ENCODE results near the gene SYNGR3.
"Not testable (repeated sequence)": the region's sequence is repeated elsewhere in the genome, so short reads cannot be mapped to it uniquely, and the experiment has no call there.

SYNGR3 gene

DNA sequence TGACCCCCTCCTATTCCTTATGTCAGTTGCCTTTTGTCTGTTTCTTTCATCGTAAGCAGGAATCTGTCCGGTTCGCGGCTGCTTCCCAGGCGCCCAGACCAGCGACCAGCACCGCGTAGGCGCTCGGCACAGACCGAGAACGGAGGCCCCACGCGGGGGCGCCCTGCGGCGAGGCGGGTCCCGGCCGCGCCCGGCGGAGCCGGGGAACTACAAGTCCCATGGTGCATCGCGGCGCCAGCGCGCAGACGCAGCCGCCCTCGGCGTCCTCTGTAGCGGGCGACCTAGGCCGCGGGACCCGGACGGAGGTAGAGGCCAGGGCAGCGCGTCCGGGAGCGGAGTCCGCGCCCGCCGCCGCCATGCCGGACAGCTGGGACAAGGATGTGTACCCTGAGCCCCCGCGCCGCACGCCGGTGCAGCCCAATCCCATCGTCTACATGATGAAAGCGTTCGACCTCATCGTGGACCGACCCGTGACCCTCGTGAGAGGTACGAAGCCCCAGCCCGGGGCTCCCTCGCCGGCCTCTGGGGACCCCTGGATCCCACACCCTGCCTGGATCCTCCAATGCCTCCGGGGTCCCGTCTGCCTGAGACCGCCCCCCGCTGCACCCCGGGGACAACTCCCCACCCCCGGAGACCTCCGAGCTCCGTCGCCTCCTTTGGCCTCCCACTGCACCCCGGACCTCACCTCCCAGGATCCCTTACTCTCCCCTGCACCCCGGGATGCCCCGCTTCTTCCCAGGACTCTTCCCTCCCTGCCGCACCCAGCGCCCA lies 30.3 kb upstream of the SYNGR3 start, which contains the start of gene NDUFB10:
NDUFB10 (plus strand) TSS at position 270 of the 771 bp plus-strand sequence; CDS start at position 357, 87 bp downstream.
- DNase-seq, result peak; percentile 92

DNA sequence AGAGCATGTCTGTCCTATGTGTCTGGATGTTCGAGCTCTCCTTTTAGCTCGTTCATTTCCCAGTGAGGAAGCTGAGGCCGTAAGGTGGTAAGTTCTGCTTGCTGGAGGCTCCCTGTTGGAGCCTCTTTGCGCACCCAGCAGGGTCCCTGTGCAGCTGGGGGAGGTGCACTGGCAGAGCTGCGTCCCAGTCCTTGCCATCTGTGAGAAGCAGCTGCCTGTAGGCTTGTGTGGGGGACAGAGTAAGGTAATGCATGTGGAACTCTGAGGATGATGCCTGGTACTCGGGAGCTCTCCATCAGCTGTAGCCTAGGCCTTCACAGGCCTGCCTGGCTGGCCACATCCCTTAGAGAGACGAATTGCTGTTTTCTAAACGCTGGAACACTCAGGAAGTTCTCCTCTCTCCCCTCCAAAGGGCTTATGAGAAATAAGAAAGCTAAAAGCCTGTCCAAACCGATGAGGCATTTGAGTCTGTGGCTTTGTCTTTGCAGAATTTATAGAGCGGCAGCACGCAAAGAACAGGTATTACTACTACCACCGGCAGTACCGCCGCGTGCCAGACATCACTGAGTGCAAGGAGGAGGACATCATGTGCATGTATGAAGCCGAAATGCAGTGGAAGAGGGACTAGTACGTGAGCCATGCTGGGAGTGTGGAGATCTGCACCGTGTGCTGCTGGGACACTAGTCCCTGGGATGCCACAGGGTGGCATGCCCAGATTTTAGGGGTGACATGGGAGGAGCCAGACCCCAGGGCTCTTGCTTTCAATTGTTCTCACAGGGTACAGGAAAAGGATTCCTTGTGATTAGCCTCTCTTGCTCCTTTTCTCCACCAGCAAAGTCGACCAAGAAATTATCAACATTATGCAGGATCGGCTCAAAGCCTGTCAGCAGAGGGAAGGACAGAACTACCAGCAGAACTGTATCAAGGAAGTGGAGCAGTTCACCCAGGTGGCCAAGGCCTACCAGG lies 28.8 kb upstream of the SYNGR3 start:
- DNase-seq, result peak; percentile 34

DNA sequence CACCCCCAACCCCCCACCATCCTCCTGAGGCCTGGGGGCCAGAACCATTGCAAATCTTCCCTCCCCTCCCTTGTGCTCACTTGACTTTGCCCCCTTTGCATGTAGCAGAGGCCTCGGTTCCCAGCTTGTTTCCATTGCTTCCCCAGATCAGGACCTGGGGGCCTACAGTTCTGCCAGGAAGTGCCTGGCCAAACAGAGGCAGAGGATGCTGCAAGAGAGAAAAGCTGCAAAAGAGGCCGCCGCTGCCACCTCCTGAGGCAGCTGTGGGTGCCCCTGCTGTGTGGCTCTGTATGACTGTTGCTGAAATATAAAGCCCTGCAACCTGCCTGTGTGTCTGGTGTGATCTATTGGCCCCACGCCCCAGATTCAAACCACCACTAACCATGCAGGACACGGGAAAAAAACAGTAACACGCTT lies 28.1 kb upstream of the SYNGR3 start:
- DNase-seq, result no peak

DNA sequence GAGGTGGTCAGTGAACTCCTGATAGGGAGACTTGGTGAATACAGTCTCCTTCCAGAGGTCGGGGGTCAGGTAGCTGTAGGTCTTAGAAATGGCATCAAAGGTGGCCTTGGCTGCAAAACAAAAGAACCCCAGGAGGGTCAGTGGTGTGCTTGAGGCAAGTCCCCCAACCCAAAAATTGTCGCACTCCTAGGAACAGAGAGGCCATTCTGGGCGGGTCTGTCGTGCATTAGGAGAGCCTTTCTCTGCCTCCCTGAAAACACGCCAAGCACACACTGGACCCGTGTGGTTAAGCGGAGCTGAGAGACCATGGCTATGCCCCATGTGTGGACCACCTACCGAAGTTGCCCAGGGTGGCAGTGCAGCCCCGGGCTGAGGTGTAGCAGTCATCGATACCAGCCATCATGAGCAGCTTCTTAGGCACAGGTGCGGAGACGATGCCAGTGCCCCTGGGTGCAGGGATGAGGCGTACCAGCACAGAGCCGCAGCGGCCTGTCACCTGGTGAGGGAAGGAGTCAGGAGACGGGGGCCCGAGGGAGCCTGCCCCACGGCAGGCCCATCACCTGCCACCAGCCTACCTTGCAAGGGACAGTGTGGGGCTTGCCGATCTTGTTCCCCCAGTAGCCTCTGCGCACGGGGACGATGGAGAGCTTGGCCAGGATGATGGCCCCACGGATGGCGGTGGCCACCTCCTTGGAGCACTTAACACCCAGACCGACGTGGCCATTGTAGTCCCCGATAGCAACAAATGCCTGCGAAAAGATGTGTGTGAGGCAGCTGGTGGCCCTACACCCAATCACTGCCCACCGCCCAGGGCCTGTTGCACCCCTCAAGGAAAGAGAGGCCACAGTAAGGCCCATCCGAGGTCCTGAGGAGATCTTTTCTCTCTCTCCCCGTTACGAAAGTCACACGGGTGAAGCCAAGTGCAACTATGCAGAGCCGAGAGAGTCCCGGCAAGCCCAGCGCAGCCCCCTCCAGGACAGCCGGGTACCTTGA lies 27.3 kb upstream of the SYNGR3 start:
- DNase-seq, result not testable (repeated sequence)

DNA sequence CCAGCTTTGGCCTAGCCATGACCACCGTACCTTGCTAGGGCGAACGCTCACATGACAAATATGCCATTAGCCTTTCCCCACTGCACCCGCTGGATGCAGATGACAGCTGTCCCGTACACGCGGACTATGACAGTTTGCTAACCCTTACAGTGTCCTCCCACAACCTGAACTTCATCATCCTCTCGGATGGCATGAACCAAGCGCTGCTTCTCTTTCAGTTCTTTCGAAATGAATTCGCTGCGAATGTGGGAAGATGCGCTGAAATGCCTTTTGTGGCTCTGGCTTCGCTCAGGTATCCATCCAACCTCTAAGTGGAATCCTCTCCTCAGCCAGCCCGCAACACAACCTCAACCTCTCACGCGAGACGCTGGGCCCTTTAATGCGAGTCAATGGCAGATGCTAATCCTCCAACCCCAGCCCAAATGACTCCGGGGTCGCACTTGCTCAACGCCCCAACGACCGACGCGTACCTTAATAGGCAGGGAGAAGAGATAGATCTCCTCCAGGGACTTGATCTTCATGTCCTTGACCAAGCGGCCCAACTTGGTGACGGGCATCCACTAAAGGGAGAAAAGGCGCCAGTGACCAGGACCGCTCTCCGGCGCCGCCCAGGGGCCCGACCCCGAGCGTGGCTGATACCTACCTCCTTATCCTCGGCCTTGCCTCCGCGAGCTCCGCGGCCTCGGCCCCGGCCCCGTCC lies 25.8 kb upstream of the SYNGR3 start:
- DNase-seq, result no peak

DNA sequence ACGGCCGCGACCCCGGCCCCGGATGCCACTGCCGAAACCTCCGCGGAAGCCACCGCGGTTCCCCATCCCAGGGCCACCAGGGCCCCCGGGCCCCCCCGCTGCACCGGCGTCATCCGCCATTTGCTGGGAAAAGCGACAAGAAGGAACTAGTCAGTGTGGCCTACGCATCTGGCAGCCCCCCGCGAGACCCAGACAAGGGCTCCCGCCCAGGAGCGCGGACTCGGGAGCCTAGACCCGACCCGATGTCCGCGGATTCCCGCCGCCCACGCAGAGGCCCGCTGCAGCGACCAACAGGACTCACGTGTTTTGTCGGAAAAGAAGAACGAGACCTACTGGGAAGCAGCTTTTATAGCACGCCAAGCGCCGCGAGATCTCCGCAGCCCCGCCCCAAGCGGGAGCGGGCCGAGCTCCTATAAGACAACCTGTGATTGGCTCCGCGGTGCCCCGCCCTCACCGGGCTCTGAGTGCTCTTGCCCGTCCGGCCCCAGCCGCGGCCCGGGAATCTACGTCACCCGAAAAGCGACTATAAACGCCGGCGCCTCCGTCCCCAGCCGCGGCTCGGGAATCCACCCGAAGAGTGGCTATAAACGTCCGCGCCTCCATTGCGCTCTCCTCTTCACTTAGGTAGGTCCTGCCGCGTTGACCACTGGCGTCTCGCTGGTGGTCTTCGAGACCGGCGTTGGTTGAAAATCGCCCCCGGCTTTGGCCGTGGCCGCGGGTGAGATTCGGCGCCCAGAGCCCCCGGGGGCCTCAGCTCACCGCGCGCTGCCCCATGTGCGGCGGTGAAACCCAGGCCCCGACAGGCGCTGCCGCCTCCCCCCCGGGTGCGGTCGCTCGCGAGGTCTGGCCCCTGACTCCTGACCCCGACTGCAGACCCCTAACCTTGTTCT lies 25.0 kb upstream of the SYNGR3 start, which contains the start of gene RPS2:
RPS2 (minus strand) TSS at position 321 of the 890 bp plus-strand sequence; CDS start at position 120, 201 bp downstream.
- peak; percentile 99 for DNase-seq

DNA sequence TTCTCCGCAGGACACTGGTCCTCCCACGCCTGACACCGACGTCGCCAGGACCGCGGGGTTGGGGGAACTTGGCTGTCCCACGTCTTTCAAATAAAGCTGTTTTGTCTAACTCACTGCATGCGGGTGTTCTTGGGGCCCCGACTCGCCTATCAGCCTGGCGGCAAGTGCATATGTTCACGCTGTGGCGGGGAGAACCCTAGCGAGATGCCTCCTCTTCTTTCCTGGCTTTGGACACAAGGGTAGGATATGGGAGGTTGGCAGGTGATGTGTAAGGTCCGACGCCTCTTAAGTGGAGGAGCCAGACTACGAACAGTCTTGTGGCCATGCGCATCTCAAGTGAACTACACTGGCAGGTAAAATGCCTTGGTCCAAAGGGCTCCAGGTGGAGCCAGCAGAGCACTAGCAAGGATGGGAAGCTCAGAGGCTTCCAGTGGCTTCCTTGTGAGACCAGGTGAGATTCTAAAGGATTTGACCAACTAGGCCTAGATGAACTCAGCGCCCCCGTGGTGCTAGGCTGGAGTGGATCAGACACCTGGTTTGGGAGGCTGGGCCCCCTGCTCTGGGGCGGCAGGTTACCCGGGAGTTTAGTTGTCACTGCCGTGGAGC lies 24.3 kb upstream of the SYNGR3 start:
- no peak for DNase-seq

DNA sequence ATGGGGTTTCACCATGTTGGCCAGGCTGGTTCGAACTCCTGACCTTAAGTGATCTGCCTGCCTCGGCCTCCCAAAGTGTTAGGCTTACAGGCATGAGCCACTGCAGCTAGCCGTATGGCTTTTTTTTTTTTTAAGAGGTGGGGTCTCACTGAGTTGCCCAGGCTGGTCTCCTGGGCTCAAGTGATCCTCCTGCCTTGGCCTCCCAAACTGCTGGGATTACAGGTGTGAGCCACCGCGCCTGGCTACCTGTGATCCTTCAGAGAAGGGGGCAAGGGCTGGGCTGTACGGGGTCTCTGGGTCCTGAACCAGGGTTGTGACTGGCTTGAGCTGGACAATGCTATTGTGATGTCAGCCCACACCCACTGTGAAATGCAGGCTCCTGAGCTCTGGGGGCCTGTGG lies 23.3 kb upstream of the SYNGR3 start, which contains the start of gene RNF151:
RNF151 (plus strand) TSS at position 397 of the 400 bp plus-strand sequence. CDS start 26 bp downstream, outside the sequence.
- no peak for DNase-seq

DNA sequence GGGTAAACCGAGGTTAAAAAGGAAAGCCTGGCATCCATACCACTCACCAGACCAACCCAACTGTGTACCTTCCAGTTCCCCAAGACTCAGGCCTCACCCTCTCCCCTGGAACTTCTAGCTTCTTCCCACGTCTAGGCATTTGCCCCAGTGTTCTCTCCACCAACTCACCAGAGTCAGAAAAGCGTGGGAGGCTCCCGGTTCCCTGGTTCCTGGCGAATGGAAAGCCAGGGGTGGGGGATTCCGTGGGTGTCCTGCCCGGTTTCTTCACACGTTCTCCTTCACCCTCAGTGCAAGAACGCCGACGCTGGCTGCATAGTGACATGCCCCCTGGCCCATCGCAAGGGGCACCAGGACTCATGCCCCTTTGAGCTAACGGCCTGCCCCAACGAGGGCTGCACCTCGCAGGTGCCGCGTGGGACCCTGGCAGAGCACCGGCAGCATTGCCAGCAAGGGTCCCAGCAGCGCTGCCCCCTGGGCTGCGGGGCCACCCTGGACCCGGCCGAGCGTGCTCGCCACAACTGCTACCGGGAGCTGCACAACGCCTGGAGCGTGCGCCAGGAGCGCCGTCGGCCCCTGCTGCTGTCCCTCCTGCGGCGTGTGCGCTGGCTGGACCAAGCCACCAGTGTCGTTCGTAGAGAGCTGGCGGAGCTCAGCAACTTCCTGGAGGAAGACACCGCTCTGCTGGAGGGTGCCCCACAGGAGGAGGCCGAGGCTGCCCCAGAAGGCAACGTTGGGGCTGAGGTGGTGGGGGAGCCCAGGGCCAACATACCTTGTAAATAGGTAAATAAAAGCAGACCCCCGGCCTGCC lies 21.4 kb upstream of the SYNGR3 start:
- no peak for DNase-seq

DNA sequence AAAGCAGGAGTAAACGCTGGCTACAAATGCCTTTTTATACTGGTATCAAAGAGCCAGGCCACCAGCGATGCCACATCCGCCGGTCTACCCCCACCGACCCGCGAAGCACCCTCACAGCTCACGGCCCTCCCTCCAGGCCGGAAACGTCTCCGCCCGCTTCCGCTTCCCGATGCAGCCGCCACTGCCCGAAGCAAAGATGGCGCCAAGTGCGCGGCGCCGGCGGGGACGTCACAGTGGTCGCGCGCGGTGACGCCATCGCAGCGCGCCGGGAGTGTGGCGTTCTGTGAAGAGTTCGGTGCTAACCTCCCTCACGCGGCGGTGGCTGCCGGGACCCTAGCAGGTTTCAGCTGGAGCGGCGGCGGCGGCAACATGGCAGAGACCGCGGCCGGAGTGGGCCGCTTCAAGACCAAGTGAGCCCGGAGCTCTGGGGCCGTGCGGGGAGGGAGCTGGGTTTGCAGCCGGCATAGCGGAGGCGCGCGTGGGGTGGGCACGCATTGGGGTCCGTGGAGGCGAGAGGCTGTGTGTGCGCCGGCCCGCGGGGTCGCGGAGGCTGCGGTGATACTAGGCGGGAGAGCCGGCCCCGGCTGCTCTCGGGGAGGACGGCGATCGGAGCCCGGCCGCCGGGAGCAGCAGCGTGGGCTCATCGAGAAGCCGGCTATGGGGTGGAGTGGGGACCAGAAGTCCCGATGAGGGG lies 17.8 kb upstream of the SYNGR3 start, which contains the start of gene TBL3:
TBL3 (plus strand) TSS at position 258 of the 694 bp plus-strand sequence; CDS start at position 370, 112 bp downstream.
- peak; percentile 96 for DNase-seq

DNA sequence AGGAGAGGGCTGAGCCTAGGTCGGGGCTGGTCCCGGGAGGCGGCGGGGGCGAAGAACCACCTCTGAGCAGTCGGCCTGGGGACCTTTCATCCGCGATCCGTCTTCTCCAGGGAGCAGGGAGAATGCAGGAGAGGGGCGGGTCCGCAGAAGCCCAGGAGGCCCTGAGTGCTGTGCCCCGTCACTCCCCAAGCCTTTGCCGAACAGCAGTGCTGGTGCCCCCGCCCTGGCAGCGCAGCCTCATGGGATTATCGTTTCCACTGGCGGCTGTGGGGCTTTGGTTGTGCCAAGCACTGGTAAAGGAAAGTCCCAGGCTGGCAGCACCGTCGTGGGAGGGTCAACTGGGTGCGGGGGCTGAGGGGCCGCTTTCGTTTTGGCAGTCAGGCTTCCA lies 17.3 kb upstream of the SYNGR3 start:
- no peak for DNase-seq

DNA sequence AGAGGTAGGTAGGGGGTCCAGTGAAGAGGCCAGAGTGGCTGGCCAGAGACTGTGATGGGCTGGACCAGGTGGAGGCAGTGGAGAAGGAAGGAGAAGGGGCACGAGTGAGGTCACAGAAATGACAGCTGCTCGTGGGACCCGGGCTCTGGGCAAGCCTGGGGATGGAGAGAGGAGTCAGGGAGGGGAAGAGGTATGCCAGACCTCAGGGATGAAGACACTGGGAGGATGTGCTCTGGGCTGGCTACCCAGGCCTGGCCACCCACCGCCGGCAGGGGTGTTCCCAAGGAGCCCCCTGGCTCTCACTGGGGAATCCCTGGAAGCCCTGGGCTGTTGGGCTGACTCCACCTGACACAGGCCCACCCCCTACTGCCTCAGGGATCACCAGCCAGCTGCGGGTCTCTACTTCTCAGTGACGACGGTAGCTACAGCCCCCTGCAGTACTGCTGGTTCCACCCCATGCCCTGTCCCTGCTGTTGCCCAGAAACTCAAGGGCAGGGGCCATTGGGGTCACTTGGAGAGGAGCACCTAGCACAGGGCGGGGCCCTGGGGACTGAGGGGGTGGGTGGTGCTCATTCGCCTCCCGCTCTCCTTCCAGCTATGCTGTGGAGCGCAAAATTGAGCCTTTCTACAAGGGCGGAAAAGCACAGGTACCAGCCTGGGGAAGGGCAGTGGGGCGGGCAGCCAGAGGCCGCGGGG lies 16.2 kb upstream of the SYNGR3 start:
- no peak for DNase-seq

DNA sequence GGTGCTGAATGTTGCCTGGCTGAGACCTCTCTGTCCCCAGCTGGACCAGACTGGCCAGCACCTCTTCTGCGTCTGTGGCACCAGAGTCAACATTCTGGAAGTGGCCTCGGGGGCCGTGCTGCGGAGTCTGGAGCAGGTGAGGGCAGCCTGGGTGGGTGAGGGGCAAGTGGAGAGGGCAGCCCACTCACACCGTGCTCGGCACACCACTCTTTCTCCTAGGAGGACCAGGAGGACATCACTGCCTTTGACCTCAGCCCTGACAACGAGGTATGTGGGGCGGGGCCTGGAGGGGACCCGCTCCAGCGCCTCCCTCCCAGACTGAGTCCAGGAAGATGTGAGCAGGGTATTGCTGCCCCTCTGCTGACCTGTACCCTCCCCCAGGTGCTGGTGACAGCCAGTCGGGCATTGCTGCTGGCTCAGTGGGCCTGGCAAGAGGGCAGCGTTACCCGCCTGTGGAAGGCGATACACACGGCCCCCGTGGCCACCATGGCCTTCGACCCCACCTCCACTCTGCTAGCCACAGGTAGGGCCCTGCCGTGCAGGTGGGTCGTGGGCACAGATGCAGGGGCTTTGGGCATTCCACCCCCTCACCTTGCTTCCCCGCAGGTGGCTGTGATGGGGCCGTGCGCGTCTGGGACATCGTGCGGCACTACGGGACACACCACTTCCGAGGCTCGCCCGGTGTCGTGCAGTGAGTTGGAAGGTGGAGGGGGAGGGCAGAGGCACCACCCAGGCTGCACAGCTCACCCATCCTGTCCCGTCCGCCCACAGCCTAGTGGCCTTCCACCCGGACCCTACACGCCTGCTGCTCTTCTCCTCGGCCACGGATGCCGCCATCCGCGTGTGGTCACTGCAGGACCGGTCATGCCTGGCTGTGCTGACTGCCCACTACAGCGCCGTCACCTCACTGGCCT lies 15.4 kb upstream of the SYNGR3 start:
- no peak for DNase-seq

DNA sequence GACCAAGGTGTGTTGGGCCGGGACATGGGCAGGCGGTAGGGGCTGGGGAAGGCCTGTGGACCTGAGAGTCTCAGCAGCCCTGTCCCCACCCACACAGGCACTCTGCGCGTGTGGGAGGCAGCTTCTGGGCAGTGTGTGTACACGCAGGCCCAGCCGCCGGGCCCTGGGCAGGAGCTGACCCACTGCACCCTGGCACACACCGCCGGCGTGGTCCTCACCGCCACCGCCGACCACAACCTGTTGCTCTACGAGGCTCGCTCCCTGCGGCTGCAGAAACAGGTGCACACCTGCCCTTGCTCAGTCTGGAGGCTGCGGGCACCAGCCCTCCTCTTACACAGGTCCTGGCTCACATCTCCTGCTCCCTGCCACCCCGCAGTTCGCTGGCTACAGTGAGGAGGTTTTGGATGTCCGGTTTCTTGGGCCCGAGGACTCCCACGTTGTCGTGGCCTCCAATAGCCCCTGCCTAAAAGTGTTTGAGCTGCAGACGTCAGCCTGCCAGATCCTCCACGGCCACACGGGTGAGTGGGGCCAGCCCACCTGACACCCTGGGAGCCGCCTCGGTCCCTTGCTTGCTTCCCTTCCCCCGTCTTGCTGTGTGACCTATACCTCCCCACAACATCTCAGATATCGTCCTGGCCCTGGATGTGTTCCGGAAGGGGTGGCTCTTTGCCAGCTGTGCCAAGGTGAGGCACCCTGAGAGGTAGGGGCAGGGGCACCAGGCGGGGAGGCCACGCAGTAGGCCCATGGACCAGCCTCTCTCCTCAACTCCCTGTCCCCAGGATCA lies 14.1 kb upstream of the SYNGR3 start:
- DNase-seq, result no peak

DNA sequence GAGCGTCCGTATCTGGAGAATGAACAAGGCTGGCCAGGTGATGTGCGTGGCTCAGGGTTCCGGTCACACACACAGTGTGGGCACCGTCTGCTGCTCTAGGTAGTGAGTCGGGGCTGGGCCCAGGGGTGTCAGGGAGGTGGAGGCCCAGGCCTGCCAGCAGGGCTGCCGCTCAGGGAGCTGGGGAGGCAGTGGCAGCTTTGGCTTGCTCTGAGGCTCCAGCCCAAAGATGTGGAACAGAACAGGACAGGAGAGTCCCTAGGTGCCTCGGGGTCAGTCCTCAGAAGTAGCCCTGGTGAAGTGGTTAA lies 13.6 kb upstream of the SYNGR3 start:
- DNase-seq, result no peak

All from right hindlimb (tissue), 1 donor.